Measurements from ENCODE around the gene KCNIP1. TPM values are rescaled to one million over a fixed set of nuclear protein-coding genes. Genes with fewer than 3 reads are reported as not detected.
A peak's percentile ranks its signal among the peaks of the same experiment; 100 is the strongest.

KCNIP1 gene
- total RNA-seq, 1 donor from 2014 or later, result 0.45 TPM

- H3K27ac ChIP-seq (ENCODE audit: low read depth, low read length), result no peak overlapping the region
- TF ChIP-seq EZH2 (IDR thresholded peaks at IDR 0.05; ENCODE audit: insufficient read depth, low read length), result no peak
- TF ChIP-seq, protein P1, sequence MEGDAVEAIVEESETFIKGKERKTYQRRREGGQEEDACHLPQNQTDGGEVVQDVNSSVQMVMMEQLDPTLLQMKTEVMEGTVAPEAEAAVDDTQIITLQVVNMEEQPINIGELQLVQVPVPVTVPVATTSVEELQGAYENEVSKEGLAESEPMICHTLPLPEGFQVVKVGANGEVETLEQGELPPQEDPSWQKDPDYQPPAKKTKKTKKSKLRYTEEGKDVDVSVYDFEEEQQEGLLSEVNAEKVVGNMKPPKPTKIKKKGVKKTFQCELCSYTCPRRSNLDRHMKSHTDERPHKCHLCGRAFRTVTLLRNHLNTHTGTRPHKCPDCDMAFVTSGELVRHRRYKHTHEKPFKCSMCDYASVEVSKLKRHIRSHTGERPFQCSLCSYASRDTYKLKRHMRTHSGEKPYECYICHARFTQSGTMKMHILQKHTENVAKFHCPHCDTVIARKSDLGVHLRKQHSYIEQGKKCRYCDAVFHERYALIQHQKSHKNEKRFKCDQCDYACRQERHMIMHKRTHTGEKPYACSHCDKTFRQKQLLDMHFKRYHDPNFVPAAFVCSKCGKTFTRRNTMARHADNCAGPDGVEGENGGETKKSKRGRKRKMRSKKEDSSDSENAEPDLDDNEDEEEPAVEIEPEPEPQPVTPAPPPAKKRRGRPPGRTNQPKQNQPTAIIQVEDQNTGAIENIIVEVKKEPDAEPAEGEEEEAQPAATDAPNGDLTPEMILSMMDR (IDR thresholded peaks at IDR 0.05; ENCODE audit: insufficient read depth, low read depth, low read length), result no peak
- H3K79me2 ChIP-seq (ENCODE audit: insufficient read depth, low read length), result no peaks in the 10 kb centered on the region
- H3K4me2 ChIP-seq (ENCODE audit: low read length), result no peak overlapping the region
- no peaks in the 10 kb centered on the region for H3K9me3 ChIP-seq (ENCODE audit: insufficient read depth, low read depth, low read length)
- DNase-seq (ENCODE audit: low read depth), result no peak
- no peaks in the 10 kb centered on the region for H3K9me3 Mint-ChIP-seq (ENCODE audit: unreplicated experiment)
- H3K4me1 ChIP-seq (ENCODE audit: insufficient read depth, low read length), result peaks cover 18% of the 10 kb centered on the region
- H3K27me3 ChIP-seq (ENCODE audit: insufficient read depth, low read length), result no peaks in the 10 kb centered on the region
- H4K20me1 ChIP-seq (ENCODE audit: insufficient read depth, low read length), result no peaks in the 10 kb centered on the region
- H3K36me3 Mint-ChIP-seq (ENCODE audit: low read depth, unreplicated experiment), result peaks cover 2% of the 10 kb centered on the region
- no peak overlapping the region for H2AFZ ChIP-seq (ENCODE audit: low read depth, low read length)
- H3K36me3 ChIP-seq (ENCODE audit: insufficient read depth, low read length), result no peaks in the 10 kb centered on the region
- no peak overlapping the region for H3K4me3 ChIP-seq (ENCODE audit: insufficient read depth, low read depth, low read length)
- H3K4me3 Mint-ChIP-seq (ENCODE audit: unreplicated experiment), result no peak overlapping the region
- FAIRE-seq, result no peak
- H3K27ac Mint-ChIP-seq (ENCODE audit: unreplicated experiment), result peak overlapping the region; percentile 97
- H3K27me3 Mint-ChIP-seq (ENCODE audit: low read depth, unreplicated experiment), result peaks cover 17% of the 10 kb centered on the region
- H3K4me1 Mint-ChIP-seq (ENCODE audit: low read depth, unreplicated experiment), result peaks cover 28% of the 10 kb centered on the region
- no peak overlapping the region for H3K9ac ChIP-seq (ENCODE audit: low read length)
These were observed 13.4 kb upstream of the KCNIP1 start for GRCh38 chr5:170490381-170490780.

GRCh38 chr5:170491479-170491878 lies 12.3 kb upstream of the KCNIP1 start:
- Histone ChIP-seq H2AFZ (ENCODE audit: low read depth, low read length) (peak overlapping the region; percentile 7), H3K27ac (ENCODE audit: low read depth, low read length) (peak overlapping the region; percentile 35), H3K4me1 (ENCODE audit: insufficient read depth, low read length) (peaks cover 18% of the 10 kb centered on the region), H3K4me3 (ENCODE audit: insufficient read depth, low read depth, low read length) (no peak overlapping the region), H3K4me2 (ENCODE audit: low read length) (peak overlapping the region; percentile 34), H3K36me3 (ENCODE audit: insufficient read depth, low read length) (no peaks in the 10 kb centered on the region), H4K20me1 (ENCODE audit: insufficient read depth, low read length) (no peaks in the 10 kb centered on the region), H3K27me3 (ENCODE audit: insufficient read depth, low read length) (peaks cover 2% of the 10 kb centered on the region), H3K9me3 (ENCODE audit: insufficient read depth, low read depth, low read length) (no peaks in the 10 kb centered on the region), H3K79me2 (ENCODE audit: insufficient read depth, low read length) (no peaks in the 10 kb centered on the region), H3K9ac (ENCODE audit: low read length) (no peak overlapping the region)
- Mint-ChIP-seq H3K4me3 (ENCODE audit: unreplicated experiment) (no peak overlapping the region), H3K4me1 (ENCODE audit: low read depth, unreplicated experiment) (peaks cover 25% of the 10 kb centered on the region), H3K27me3 (ENCODE audit: low read depth, unreplicated experiment) (peaks cover 27% of the 10 kb centered on the region), H3K36me3 (ENCODE audit: low read depth, unreplicated experiment) (no peaks in the 10 kb centered on the region), H3K27ac (ENCODE audit: unreplicated experiment) (peak overlapping the region; percentile 97), H3K9me3 (ENCODE audit: unreplicated experiment) (no peaks in the 10 kb centered on the region)
- peak; percentile 97 for DNase-seq (ENCODE audit: low read depth)
- TF ChIP-seq, protein P1 (IDR thresholded peaks at IDR 0.05; ENCODE audit: insufficient read depth, low read depth, low read length), result no peak
- TF ChIP-seq EZH2 (IDR thresholded peaks at IDR 0.05; ENCODE audit: insufficient read depth, low read length), result no peak
- peak; percentile 97 for FAIRE-seq

- TF ChIP-seq, protein P1 (IDR thresholded peaks at IDR 0.05; ENCODE audit: insufficient read depth, low read depth, low read length), result no peak
- no peak for TF ChIP-seq EZH2 (IDR thresholded peaks at IDR 0.05; ENCODE audit: insufficient read depth, low read length)
- Histone ChIP-seq H2AFZ (ENCODE audit: low read depth, low read length) (no peak overlapping the region), H3K9ac (ENCODE audit: low read length) (no peak overlapping the region), H3K4me1 (ENCODE audit: insufficient read depth, low read length) (peaks cover 26% of the 10 kb centered on the region), H3K79me2 (ENCODE audit: insufficient read depth, low read length) (no peaks in the 10 kb centered on the region), H3K4me2 (ENCODE audit: low read length) (no peak overlapping the region), H4K20me1 (ENCODE audit: insufficient read depth, low read length) (no peaks in the 10 kb centered on the region), H3K36me3 (ENCODE audit: insufficient read depth, low read length) (no peaks in the 10 kb centered on the region), H3K27ac (ENCODE audit: low read depth, low read length) (no peak overlapping the region), H3K27me3 (ENCODE audit: insufficient read depth, low read length) (peaks cover 2% of the 10 kb centered on the region), H3K4me3 (ENCODE audit: insufficient read depth, low read depth, low read length) (no peak overlapping the region), H3K9me3 (ENCODE audit: insufficient read depth, low read depth, low read length) (no peaks in the 10 kb centered on the region)
- Mint-ChIP-seq H3K27ac (ENCODE audit: unreplicated experiment) (peak overlapping the region; percentile 34), H3K4me3 (ENCODE audit: unreplicated experiment) (no peak overlapping the region), H3K27me3 (ENCODE audit: low read depth, unreplicated experiment) (peaks cover 40% of the 10 kb centered on the region), H3K9me3 (ENCODE audit: unreplicated experiment) (no peaks in the 10 kb centered on the region), H3K36me3 (ENCODE audit: low read depth, unreplicated experiment) (no peaks in the 10 kb centered on the region), H3K4me1 (ENCODE audit: low read depth, unreplicated experiment) (peaks cover 33% of the 10 kb centered on the region)
- FAIRE-seq, result no peak
- no peak for DNase-seq (ENCODE audit: low read depth)
These were observed 10.6 kb upstream of the KCNIP1 start for GRCh38 chr5:170493028-170493820.
